GM12878 (cell line): ENCODE results near the gene BEST3. TPM values are rescaled to one million over a fixed set of nuclear protein-coding genes. Genes with fewer than 3 reads are reported as not detected.

ENCODE experiments used
- ATAC-seq: fragments of 200-7000 bp; cut with Tn5 transposase; 3 replicates; pipeline ENCODE4 v1.9.1; 2020; ENCODE audit warnings: mild to moderate bottlenecking, moderate library complexity
- BruUV-seq: library from RNA; stranded (reverse); fragments of 400-500 nt; replicated peaks from 2 replicates; lab custom pipeline; 2021; lab: Mats Ljungman, UMichigan
- CTCF ChIA-PET: fragments of 300-600 bp; sonication (Branson Sonifier 250); formaldehyde crosslinking; extraction: SDS; loops from one replicate; lab custom pipeline; 2021; ENCODE audit warnings: inconsistent platforms; lab: Yijun Ruan, JAX
- POLR2A ChIA-PET: fragments of 350-600 bp; formaldehyde crosslinking; extraction: SDS; loops from one replicate; lab custom pipeline; 2021; ENCODE audit warnings: inconsistent platforms; lab: Charles Lee
- RAD21 ChIA-PET: fragments of 300-600 bp; sonication (Branson Sonifier 250); formaldehyde crosslinking; loops from one replicate; lab custom pipeline; 2023; ENCODE audit warnings: antibody characterized with exemption; ENCODE audit not compliant: unreplicated experiment; lab: Charles Lee
- SMC1A ChIA-PET: fragments of 300-600 bp; sonication (Branson Sonifier 250); formaldehyde crosslinking; loops from one replicate; lab custom pipeline; 2023; ENCODE audit not compliant: unreplicated experiment, uncharacterized antibody; lab: Charles Lee
- DNase-seq: peaks from one replicate; pipeline ENCODE4 v3.0.0-alpha.2; 2011; ENCODE audit warnings: low read depth, low spot score
- FAIRE-seq: peaks from 3 replicates; lab custom pipeline; 2011; peaks lifted over from hg19 to GRCh38; lab: Jason Lieb, UNC
- H2AFZ ChIP-seq: 2 replicates; pipeline ENCODE4 v1.6.0; 2011; ENCODE audit warnings: low read depth, low read length, control low read depth; ENCODE audit not compliant: control insufficient read depth
- H3K27ac ChIP-seq: 2 replicates; pipeline ENCODE4 v1.5.1; 2011; ENCODE audit warnings: control low read depth; ENCODE audit not compliant: control insufficient read depth, insufficient read depth
- H3K27me3 ChIP-seq, 2 experiments: replicated peaks in 1 of 2; 2 replicates each; pipeline versions ENCODE4 v1.6.0 to v1.6.1; 2011; ENCODE audit warnings: low read length in 1 of 2; ENCODE audit not compliant: control insufficient read depth in 2 of 2, insufficient read depth in 2 of 2
- H3K36me3 ChIP-seq, 2 experiments: 2 replicates each; pipeline ENCODE4 v1.5.1; 2011; ENCODE audit warnings: low read length in 1 of 2; ENCODE audit not compliant: control insufficient read depth in 2 of 2, insufficient read depth in 2 of 2
- H3K4me1 ChIP-seq: 2 replicates; pipeline ENCODE4 v1.6.1; 2011; ENCODE audit warnings: mild to moderate bottlenecking, low read length, moderate library complexity, mixed read lengths; ENCODE audit not compliant: control insufficient read depth, insufficient read depth
- H3K4me2 ChIP-seq: 2 replicates; pipeline ENCODE4 v1.6.0; 2011; ENCODE audit warnings: control low read depth; ENCODE audit not compliant: control insufficient read depth, insufficient read depth
- H3K4me3 ChIP-seq: fragments of 200-600 bp; sonication (generic); 2 replicates; pipeline ENCODE4 v1.5.1; 2016
- H3K79me2 ChIP-seq: 2 replicates; pipeline ENCODE4 v1.6.0; 2011; ENCODE audit warnings: low read length; ENCODE audit not compliant: control insufficient read depth, insufficient read depth
- H3K9ac ChIP-seq: 2 replicates; pipeline ENCODE4 v1.8.0; 2011; ENCODE audit warnings: low read length, control low read depth, mixed read lengths; ENCODE audit not compliant: control insufficient read depth, insufficient read depth
- H3K9me3 ChIP-seq: replicated peaks from 3 replicates; pipeline ENCODE4 v1.5.1; 2011; ENCODE audit warnings: mild to moderate bottlenecking, low read length; ENCODE audit not compliant: control insufficient read depth, insufficient read depth
- H4K20me1 ChIP-seq: 2 replicates; pipeline ENCODE4 v1.6.0; 2011; ENCODE audit not compliant: control insufficient read depth, insufficient read depth
- ASH2L ChIP-seq: fragments of 300-600, 200-600 bp; sonication (generic); IDR thresholded peaks from 2 replicates; pipeline ENCODE4 v1.6.1; 2017; ENCODE audit warnings: low read depth, mild to moderate bottlenecking, borderline replicate concordance
- BACH1 ChIP-seq: fragments of 450-650 bp; IDR thresholded peaks from 2 replicates; pipeline ENCODE4 v1.6.1; 2017; ENCODE audit warnings: mild to moderate bottlenecking, borderline replicate concordance
- BHLHE40 ChIP-seq, 2 experiments: fragments of 450-650 bp in 1 of 2; IDR thresholded peaks; 2 replicates each; pipeline ENCODE4 v1.6.1; 2011 to 2017; ENCODE audit warnings: low read depth in 2 of 2, borderline replicate concordance in 1 of 2, improper control_type of control experiment in 1 of 2, low read length in 1 of 2, mild to moderate bottlenecking in 1 of 2
- DPF2 ChIP-seq: fragments of 450-650 bp; IDR thresholded peaks from 2 replicates; pipeline ENCODE4 v1.6.1; 2017; ENCODE audit warnings: mild to moderate bottlenecking
- HDGF ChIP-seq: fragments of 450-650 bp; IDR thresholded peaks from 2 replicates; pipeline ENCODE4 v1.6.1; 2016; ENCODE audit warnings: antibody characterized with exemption
- IKZF1 ChIP-seq: fragments of 450-650 bp; conservative IDR thresholded peaks from 2 replicates; pipeline ENCODE4 v1.6.1; 2017; ENCODE audit warnings: antibody characterized with exemption, mild to moderate bottlenecking
- LARP7 ChIP-seq: fragments of 450-650 bp; IDR thresholded peaks from 2 replicates; pipeline ENCODE4 v1.6.1; 2017; ENCODE audit warnings: mild to moderate bottlenecking
- MTA3 ChIP-seq: IDR thresholded peaks from 2 replicates; pipeline ENCODE4 v1.6.1; 2012; ENCODE audit warnings: low read length, inconsistent platforms, borderline replicate concordance
- NKRF ChIP-seq: fragments of 450-650 bp; conservative IDR thresholded peaks from 2 replicates; pipeline ENCODE4 v1.6.1; 2017; ENCODE audit warnings: mild to moderate bottlenecking, moderate library complexity
- NR2F1 ChIP-seq: fragments of 450-650 bp; conservative IDR thresholded peaks from 2 replicates; pipeline ENCODE4 v1.6.1; 2017; ENCODE audit warnings: mild to moderate bottlenecking
- PAX8 ChIP-seq: fragments of 450-650 bp; IDR thresholded peaks from 2 replicates; pipeline ENCODE4 v1.6.1; 2017; ENCODE audit warnings: mild to moderate bottlenecking, moderate library complexity
- POLR2A ChIP-seq: IDR thresholded peaks from 2 replicates; pipeline ENCODE4 v1.6.1; 2011; ENCODE audit warnings: low read depth, mild to moderate bottlenecking, low read length
- POU2F2 ChIP-seq: IDR thresholded peaks from 3 replicates; pipeline ENCODE4 v1.6.1; 2011; ENCODE audit warnings: low read depth, mild to moderate bottlenecking, low read length, borderline replicate concordance
- RELB ChIP-seq: fragments of 450-650 bp; IDR thresholded peaks from 2 replicates; pipeline ENCODE4 v1.6.1; 2017; ENCODE audit warnings: low read depth, mild to moderate bottlenecking, moderate library complexity
- TCF3 ChIP-seq: IDR thresholded peaks from 2 replicates; pipeline ENCODE4 v1.6.1; 2012; ENCODE audit warnings: low read depth, mild to moderate bottlenecking, low read length, borderline replicate concordance; ENCODE audit not compliant: insufficient read depth
- TCF7 ChIP-seq: IDR thresholded peaks from 2 replicates; pipeline ENCODE4 v1.6.1; 2014; ENCODE audit warnings: antibody characterized with exemption, borderline replicate concordance
- YY1 ChIP-seq: IDR thresholded peaks from 2 replicates; pipeline ENCODE4 v1.6.1; 2011; ENCODE audit warnings: low read depth, mild to moderate bottlenecking, low read length
- ZNF217 ChIP-seq: fragments of 450-650 bp; IDR thresholded peaks from 2 replicates; pipeline ENCODE4 v1.6.1; 2017; ENCODE audit warnings: antibody characterized with exemption, mild to moderate bottlenecking
- WGBS: methylation state at CpG from one replicate; pipeline ENCODE4 v1.1.6; 2016; ENCODE audit warnings: low lambda C conversion rate; ENCODE audit not compliant: insufficient replicate concordance, insufficient coverage; ENCODE audit errors: missing lambda C conversion rate; 5-methylcytosine and 5-hydroxymethylcytosine counted together
- in situ Hi-C: fragments of 300-500 bp; cut with MboI; formaldehyde crosslinking; loops from 9 replicates; pipeline ENCODE4 v1.14.3; 2018; ENCODE audit warnings: mixed read lengths
- intact Hi-C: fragments of 100-400 bp; cut with micrococcal nuclease; formaldehyde crosslinking; loops from one replicate; pipeline ENCODE4 v1.14.2; 2022; ENCODE audit not compliant: unreplicated experiment
- polyA plus RNA-seq, 11 experiments: library from polyadenylated mRNA; depleted of rRNA in 4 of 11; unstranded in 6 of 11; stranded (reverse) in 5 of 11; fragments of >200 nt; fragmentation: Nextera tagmentation in 4 of 11; fragmentation: Illumina TruSeq in 1 of 11; extraction: Ambion mirVana in 4 of 11; extraction: Trizol in 1 of 11; gene quantifications; 1 replicate in 1 of 11; 2 replicates in 10 of 11; pipeline versions ENCODE4 v1.2.1 to v1.2.3, GENCODE V29; 2011 to 2016; ENCODE audit warnings: inconsistent platforms in 2 of 11, missing spikeins in 2 of 11, low read depth in 1 of 11
- total RNA-seq, 4 experiments: library from RNA; depleted of rRNA in 3 of 4; stranded (reverse); fragments of >200 nt in 3 of 4; fragmentation: Illumina TruSeq in 1 of 4; extraction: Trizol in 1 of 4; gene quantifications; 2 replicates each; pipeline versions ENCODE4 v1.2.1 to v1.2.3, GENCODE V29; 2013 to 2021
- TF ChIP-seq, protein P1 (sequence below): IDR thresholded peaks from 2 replicates; pipeline ENCODE4 v1.6.1; 2011; ENCODE audit warnings: borderline replicate concordance, low read depth, mild to moderate bottlenecking, moderate library complexity, mixed read lengths, low read length; ENCODE audit not compliant: insufficient read depth; ENCODE audit errors: extremely low read length

BEST3 gene
- total and polyA plus RNA-seq, 10 of the 15 experiments (the other 5 are each of a cell fraction or from before 2014, with no cell fraction given): not detected

DNA sequence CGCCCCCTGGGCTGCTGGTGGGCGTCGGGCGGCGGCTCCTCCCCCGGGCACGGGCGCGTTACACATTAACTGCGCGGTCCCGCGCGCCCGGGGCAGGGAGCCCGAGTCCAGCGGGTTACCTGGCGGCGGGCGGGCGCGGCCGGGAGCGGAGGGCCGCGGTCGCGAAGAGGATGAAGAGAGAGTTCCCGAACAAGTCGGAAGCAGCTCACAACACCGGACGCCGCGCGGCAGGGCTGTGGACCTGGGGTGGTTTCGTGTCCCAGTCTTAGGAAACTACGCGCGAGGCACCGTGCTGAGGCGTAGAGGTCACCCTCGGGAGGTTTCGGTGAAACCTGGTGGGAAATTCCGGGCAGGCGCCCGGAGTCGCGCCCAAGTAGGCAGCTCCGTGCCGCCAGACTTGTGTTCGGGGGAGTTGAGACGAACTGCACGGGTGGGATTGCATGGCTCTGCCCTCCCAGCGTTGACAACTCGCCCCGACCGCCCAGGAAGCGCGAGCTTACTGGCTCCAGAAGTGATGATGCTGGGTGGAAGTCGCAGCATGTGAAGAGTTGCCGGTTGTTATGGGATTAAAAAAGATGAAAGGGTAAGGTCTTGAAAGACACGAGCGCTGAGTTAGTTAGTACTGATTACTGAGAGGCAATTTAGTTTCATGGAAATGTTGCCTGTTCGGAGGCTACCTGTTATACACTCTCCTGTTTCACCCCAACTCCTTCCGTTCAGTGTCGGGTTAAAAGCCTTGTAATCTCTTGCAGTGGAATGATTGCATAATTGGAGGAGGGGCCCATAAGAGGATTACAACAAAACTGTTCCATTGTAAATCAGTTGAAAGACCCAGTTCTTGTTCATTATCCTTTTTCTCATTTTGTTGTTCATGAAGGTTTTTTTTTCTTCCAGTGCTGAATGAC lies 40.4 kb upstream of the BEST3 start:
- peaks cover 3% of the 10 kb centered on the region; the same call in 1 of the 2 replicates for H3K4me1 ChIP-seq
- peak; percentile 28 for DNase-seq
- RAD21 ChIA-PET: interaction anchor here (1.2 kb wide), 1 partner anchor 269 kb away, joined by 3 read pairs; no protein-coding TSS in a partner anchor
- H3K27me3 ChIP-seq: no peaks in the 10 kb centered on the region
- FAIRE-seq: peak; percentile 81
- no TSS peak for BruUV-seq
- ATAC-seq: peak; percentile 68
- H3K4me3 ChIP-seq: peak overlapping the region; percentile 77
- under 1% methylated on average over 66 of the region's 66 CpGs for WGBS
- H3K4me2 ChIP-seq: peak overlapping the region; percentile 89
- in situ Hi-C loops (loop anchor here (10.0 kb wide), 1 partner anchor 505 kb away; the partner anchor contains the start of gene CNOT2), intact Hi-C loops (loop anchor here (5.0 to 10.0 kb wide), 3 partner anchors 138 to 505 kb away; partner anchors contain the start of genes CNOT2 and YEATS4)
- peak overlapping the region; percentile 87 for H2AFZ ChIP-seq
- peaks cover 26% of the 10 kb centered on the region for H3K79me2 ChIP-seq
- no peaks in the 10 kb centered on the region for H3K9me3 ChIP-seq
- H4K20me1 ChIP-seq: no peaks in the 10 kb centered on the region
- SMC1A ChIA-PET: interaction anchor here (1.2 kb wide), 1 partner anchor 11 kb away, joined by 3 read pairs; no protein-coding TSS in a partner anchor
- peak overlapping the region; percentile 74 for H3K27ac ChIP-seq
- CTCF ChIA-PET: interaction anchor here (0.6 to 1.1 kb wide), 2 partner anchors 40 to 57 kb away, joined by 3 read pairs; no protein-coding TSS in a partner anchor
- H3K9ac ChIP-seq: peak overlapping the region; percentile 76
- POLR2A ChIA-PET: interaction anchor here (0.6 to 1.3 kb wide), 5 partner anchors 9 to 379 kb away, joined by 3 to 4 read pairs (median 3); no protein-coding TSS in a partner anchor
- no peaks in the 10 kb centered on the region for H3K36me3 ChIP-seq
- TF ChIP-seq HDGF: peak; percentile 60; the same call in 1 of the 2 replicates
- peak; percentile 83 for TF ChIP-seq DPF2
- peak; percentile 73 for TF ChIP-seq NR2F1
- peak; percentile 54; the same call in 1 of the 2 replicates for TF ChIP-seq TCF7
- peak; percentile 52; the same call in 1 of the 2 replicates for TF ChIP-seq RELB
- 0 out of 2 replicates have a peak, but pooled peaks have one; percentile 22 for TF ChIP-seq NKRF
- peak; percentile 77 for TF ChIP-seq IKZF1
- TF ChIP-seq BACH1: no peak
- TF ChIP-seq POLR2A: peak; percentile 60
- 0 out of 2 replicates have a peak, but pooled peaks have one; percentile 60 for TF ChIP-seq ZNF217
- no peak for TF ChIP-seq POU2F2
- TF ChIP-seq, protein P1, sequence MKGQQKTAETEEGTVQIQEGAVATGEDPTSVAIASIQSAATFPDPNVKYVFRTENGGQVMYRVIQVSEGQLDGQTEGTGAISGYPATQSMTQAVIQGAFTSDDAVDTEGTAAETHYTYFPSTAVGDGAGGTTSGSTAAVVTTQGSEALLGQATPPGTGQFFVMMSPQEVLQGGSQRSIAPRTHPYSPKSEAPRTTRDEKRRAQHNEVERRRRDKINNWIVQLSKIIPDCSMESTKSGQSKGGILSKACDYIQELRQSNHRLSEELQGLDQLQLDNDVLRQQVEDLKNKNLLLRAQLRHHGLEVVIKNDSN: no peak
- TF ChIP-seq ASH2L: 0 out of 2 replicates have a peak, but pooled peaks have one; percentile 57
- no peak for TF ChIP-seq TCF3
- TF ChIP-seq LARP7: no peak; the same call in 1 of the 2 replicates
- TF ChIP-seq MTA3: no peak; the same call in 1 of the 2 replicates
- TF ChIP-seq PAX8: no peak
- peak; percentile 10 to 53; a peak in 2 of 4 replicates for TF ChIP-seq BHLHE40 (IDR thresholded peaks at IDR 0.05; ENCODE audit: borderline replicate concordance in 1 of 2, low read depth in 2 of 2, low read length in 1 of 2)
- TF ChIP-seq YY1: peak; percentile 26
